BLaER1 treated with 17β-estradiol and CSF1 and Interleukin-3, amounts not matched to agents 10 nM and 100 nM (cell line): ENCODE measurements around the gene EPHX1.
A peak's percentile ranks its signal among the peaks of the same experiment; 100 is the strongest.

ENCODE experiments used
- H3K27ac ChIP-seq, 11 experiments: shearing (Covaris generic); formaldehyde crosslinking; 2 replicates each; pipeline ENCODE4 v1.8.1; 2022
- H3K27me3 ChIP-seq, 11 experiments: shearing (Covaris generic); formaldehyde crosslinking; 2 replicates each; pipeline ENCODE4 v1.8.1; 2022
- H3K36me3 ChIP-seq, 11 experiments: shearing (Covaris generic); formaldehyde crosslinking; 2 replicates each; pipeline ENCODE4 v1.8.1; 2022
- H3K4me1 ChIP-seq, 10 experiments: shearing (Covaris generic); formaldehyde crosslinking; 2 replicates each; pipeline ENCODE4 v1.8.1; 2022
- H3K4me2 ChIP-seq, 11 experiments: shearing (Covaris generic); formaldehyde crosslinking; 2 replicates each; pipeline ENCODE4 v1.8.1; 2022
- H3K4me3 ChIP-seq, 10 experiments: shearing (Covaris generic); formaldehyde crosslinking; 2 replicates each; pipeline ENCODE4 v1.8.1; 2022
- H3K9ac ChIP-seq, 11 experiments: shearing (Covaris generic); formaldehyde crosslinking; 2 replicates each; pipeline ENCODE4 v1.8.1; 2022
- H3K9me3 ChIP-seq, 11 experiments: shearing (Covaris generic); formaldehyde crosslinking; replicated peaks in 1 of 11; 2 replicates each; pipeline ENCODE4 v1.8.1; 2022
- H4K20me1 ChIP-seq, 11 experiments: shearing (Covaris generic); formaldehyde crosslinking; 2 replicates each; pipeline ENCODE4 v1.8.1; 2022
- Cebpa-rat ChIP-seq, 11 experiments: shearing (Covaris generic); IDR thresholded peaks; 2 replicates each; pipeline ENCODE4 v1.8.1; 2022

The EPHX1 gene

DNA sequence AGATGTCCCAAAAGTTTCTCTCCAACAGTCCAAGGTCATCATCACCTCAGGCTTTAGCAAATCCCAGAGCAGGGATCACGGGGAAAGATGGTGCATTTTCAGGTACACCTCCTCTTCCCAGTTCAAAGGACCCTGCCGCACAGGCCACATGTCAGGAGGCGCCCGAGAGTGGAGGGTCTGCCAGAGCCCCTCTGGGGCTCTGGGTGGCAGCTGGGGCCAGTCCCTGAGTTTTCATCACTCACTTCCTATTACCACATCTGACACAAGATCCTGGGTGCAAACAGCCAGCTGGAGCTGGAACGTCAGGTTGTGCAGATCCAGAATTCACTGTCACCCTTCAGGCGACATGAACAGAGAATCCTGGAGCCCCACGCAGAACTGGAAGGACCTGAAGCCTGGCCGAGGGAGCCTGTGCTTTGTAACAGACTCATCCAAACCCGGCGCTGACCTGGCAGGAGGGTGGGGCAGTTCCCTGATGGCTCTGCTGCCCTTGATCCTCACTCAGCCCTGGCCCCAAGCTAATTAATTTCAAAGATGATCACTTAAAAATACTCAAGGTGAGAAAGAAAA, 63.4 kb downstream of the EPHX1 start:
- peaks cover 0 to 60% (median 7%) of the 10 kb centered on the region in 11 experiments; a peak in 11 of 22 replicates for H4K20me1 ChIP-seq
- H3K27me3 ChIP-seq, result no peaks in the 10 kb centered on the region
- TF ChIP-seq Cebpa-rat (IDR thresholded peaks at IDR 0.05), result no peak
- H3K4me3 ChIP-seq, result no peak overlapping the region
- H3K4me1 ChIP-seq, result peaks cover 9 to 42% (median 34%) of the 10 kb centered on the region in 10 experiments
- H3K9me3 ChIP-seq, result no peaks in the 10 kb centered on the region
- H3K36me3 ChIP-seq, result peaks cover 66 to 93% (median 88%) of the 10 kb centered on the region in 11 experiments
- peak overlapping the region in 2 of 11 experiments; percentile 1 to 8; a peak in 3 of 22 replicates for H3K4me2 ChIP-seq
- no peak overlapping the region; a peak in 1 of 22 replicates for H3K9ac ChIP-seq
- peak overlapping the region in 5 of 11 experiments; percentile 6 to 38 (median 37); a peak in 3 of 22 replicates for H3K27ac ChIP-seq

DNA sequence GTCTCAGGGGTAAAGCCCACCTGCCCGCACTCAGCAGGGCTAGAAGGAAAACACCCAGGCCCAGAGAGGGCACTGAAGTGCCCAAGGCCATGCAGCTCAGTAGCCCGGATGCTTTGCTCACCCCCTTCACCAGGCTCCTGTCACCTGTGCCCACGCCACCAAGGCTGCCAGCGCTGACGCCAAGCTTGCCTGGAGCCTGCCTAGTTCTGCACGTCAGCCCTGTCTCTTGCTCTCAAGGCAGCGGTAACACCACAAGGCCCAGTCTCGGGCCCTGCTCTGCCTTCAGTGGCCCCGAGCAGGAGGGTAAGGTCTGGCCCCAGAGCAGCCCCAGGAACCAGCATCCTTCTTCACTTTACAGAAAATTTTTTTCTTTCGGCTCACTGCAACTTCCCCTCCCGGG, 64.5 kb downstream of the EPHX1 start:
- Histone ChIP-seq H3K27ac (peak overlapping the region in 2 of 11 experiments; percentile 36 to 37; a peak in 2 of 22 replicates), H4K20me1 (peaks cover 0 to 71% (median 13%) of the 10 kb centered on the region in 11 experiments; a peak in 13 of 22 replicates), H3K9ac (no peak overlapping the region), H3K36me3 (peaks cover 56 to 86% (median 77%) of the 10 kb centered on the region in 11 experiments), H3K4me2 (no peak overlapping the region), H3K27me3 (no peaks in the 10 kb centered on the region), H3K9me3 (no peaks in the 10 kb centered on the region), H3K4me3 (no peak overlapping the region), H3K4me1 (peaks cover 20 to 42% (median 35%) of the 10 kb centered on the region in 10 experiments)
- TF ChIP-seq Cebpa-rat (IDR thresholded peaks at IDR 0.05), result no peak

GRCh38 chr1:225875044-225875815, 65.3 kb downstream of the EPHX1 start:
- H3K36me3 ChIP-seq, result peaks cover 51 to 78% (median 69%) of the 10 kb centered on the region in 11 experiments
- H4K20me1 ChIP-seq, result peaks cover 0 to 79% (median 19%) of the 10 kb centered on the region in 11 experiments; a peak in 13 of 22 replicates
- peaks cover 28 to 46% (median 42%) of the 10 kb centered on the region in 10 experiments for H3K4me1 ChIP-seq
- H3K4me3 ChIP-seq, result no peak overlapping the region
- no peak overlapping the region for H3K4me2 ChIP-seq
- no peak for TF ChIP-seq Cebpa-rat (IDR thresholded peaks at IDR 0.05)
- H3K9me3 ChIP-seq, result no peaks in the 10 kb centered on the region
- no peak overlapping the region for H3K27ac ChIP-seq
- no peaks in the 10 kb centered on the region for H3K27me3 ChIP-seq
- no peak overlapping the region for H3K9ac ChIP-seq

- Histone ChIP-seq H3K4me2 (peak overlapping the region in 8 of 11 experiments; percentile 98 to 100 (median 100); a peak in 14 of 22 replicates), H3K27me3 (no peaks in the 10 kb centered on the region), H3K4me1 (peaks cover 40 to 61% (median 55%) of the 10 kb centered on the region in 10 experiments), H3K27ac (peak overlapping the region in 4 of 11 experiments; percentile 90 to 97 (median 94); a peak in 7 of 22 replicates), H4K20me1 (peaks cover 0 to 86% (median 24%) of the 10 kb centered on the region in 11 experiments; a peak in 15 of 22 replicates), H3K4me3 (no peak overlapping the region), H3K9ac (peak overlapping the region in 1 of 11 experiments; percentile 92; a peak in 1 of 22 replicates), H3K9me3 (no peaks in the 10 kb centered on the region), H3K36me3 (peaks cover 34 to 60% (median 52%) of the 10 kb centered on the region in 11 experiments)
- TF ChIP-seq Cebpa-rat (IDR thresholded peaks at IDR 0.05), result no peak
Observed at GRCh38 chr1:225876900-225877510, 67.1 kb downstream of the EPHX1 start.

DNA sequence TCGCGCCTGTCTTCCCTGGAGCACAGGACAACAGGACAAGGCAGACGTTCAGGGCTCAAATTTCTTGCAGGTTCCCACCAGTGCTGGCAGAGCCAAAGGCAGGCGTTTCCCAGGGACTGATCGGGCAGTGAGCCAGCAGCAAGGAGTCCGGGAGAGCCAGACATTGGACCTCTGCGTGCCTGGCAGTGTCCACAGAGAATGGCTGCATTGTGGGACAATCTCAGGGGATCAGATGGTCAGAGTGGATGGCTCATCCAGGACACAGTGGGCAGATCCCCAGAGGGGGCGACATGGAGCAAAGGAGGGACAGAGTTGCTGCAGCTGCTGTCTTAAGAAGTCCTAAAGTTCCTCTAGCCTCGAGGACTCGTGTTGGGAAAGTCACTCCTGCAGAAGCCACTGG, 67.7 kb downstream of the EPHX1 start:
- H3K36me3 ChIP-seq, result peaks cover 28 to 54% (median 47%) of the 10 kb centered on the region in 11 experiments
- H3K27ac ChIP-seq, result peak overlapping the region in 7 of 11 experiments; percentile 46 to 97 (median 90); a peak in 11 of 22 replicates
- H4K20me1 ChIP-seq, result peaks cover 0 to 86% (median 24%) of the 10 kb centered on the region in 11 experiments; a peak in 15 of 22 replicates
- H3K4me1 ChIP-seq, result peaks cover 40 to 62% (median 56%) of the 10 kb centered on the region in 10 experiments
- peak overlapping the region in 4 of 11 experiments; percentile 86 to 92 (median 92); a peak in 4 of 22 replicates for H3K9ac ChIP-seq
- H3K4me2 ChIP-seq, result peak overlapping the region; percentile 95 to 100 (median 99); a peak in 21 of 22 replicates
- peaks cover 0 to 2% (median under 1%) of the 10 kb centered on the region in 11 experiments; a peak in 10 of 22 replicates for H3K27me3 ChIP-seq
- no peaks in the 10 kb centered on the region for H3K9me3 ChIP-seq
- H3K4me3 ChIP-seq, result no peak overlapping the region
- no peak for TF ChIP-seq Cebpa-rat (IDR thresholded peaks at IDR 0.05)

GRCh38 chr1:225878282-225878681, 68.4 kb downstream of the EPHX1 start:
- Histone ChIP-seq H3K4me3 (peak overlapping the region in 1 of 10 experiments; percentile 89; a peak in 1 of 20 replicates), H3K4me2 (peak overlapping the region; percentile 95 to 100 (median 99)), H3K9ac (peak overlapping the region in 8 of 11 experiments; percentile 7 to 92 (median 88); a peak in 14 of 22 replicates), H3K4me1 (peaks cover 43 to 68% (median 61%) of the 10 kb centered on the region in 10 experiments), H4K20me1 (peaks cover 0 to 79% (median 24%) of the 10 kb centered on the region in 11 experiments; a peak in 15 of 22 replicates), H3K9me3 (no peaks in the 10 kb centered on the region), H3K27ac (peak overlapping the region in 9 of 11 experiments; percentile 25 to 97 (median 84); a peak in 16 of 22 replicates), H3K27me3 (peaks cover 0 to 9% (median 8%) of the 10 kb centered on the region in 11 experiments; a peak in 20 of 22 replicates), H3K36me3 (peaks cover 22 to 47% (median 40%) of the 10 kb centered on the region in 11 experiments)
- TF ChIP-seq Cebpa-rat (IDR thresholded peaks at IDR 0.05), result no peak

DNA sequence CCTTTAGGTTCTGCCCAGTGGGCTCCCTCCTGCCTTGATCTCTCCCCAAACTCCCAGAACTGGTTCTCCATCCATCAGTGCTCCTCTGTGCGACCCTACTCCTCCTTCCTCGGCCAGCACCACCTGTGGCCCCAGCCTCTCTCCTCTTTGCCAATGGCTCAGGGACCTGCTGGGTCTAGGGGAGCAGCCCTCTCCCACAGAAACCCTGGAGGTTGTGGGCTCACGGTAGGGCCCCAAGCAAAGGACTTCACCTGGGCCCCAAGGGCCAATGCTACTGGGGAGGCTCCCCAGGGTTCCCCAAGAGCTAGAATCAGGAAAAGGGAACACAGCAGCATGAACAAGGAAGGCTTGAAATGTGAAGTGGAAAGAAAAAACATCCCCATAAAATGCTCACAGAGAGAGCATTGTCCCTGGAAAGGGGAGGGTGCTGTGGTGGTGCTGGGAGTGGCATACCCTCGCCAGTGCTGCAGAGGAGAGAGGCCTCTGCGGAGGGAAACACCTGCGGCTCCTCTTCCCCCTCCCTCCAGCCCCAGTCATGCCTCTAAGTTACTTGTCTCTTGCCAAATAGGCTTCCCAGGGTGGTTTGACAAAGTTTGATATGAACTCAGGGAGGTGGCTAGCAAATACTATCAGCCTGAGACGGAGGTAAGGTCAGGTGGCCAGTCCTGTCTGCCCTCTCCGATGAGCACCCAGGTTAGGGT, 69.7 kb downstream of the EPHX1 start:
- H3K4me1 ChIP-seq, result peaks cover 49 to 67% (median 58%) of the 10 kb centered on the region in 10 experiments
- H3K4me2 ChIP-seq, result peak overlapping the region; percentile 95 to 100 (median 99)

More for the DNA sequence above, 69.7 kb downstream of the EPHX1 start:
- Histone ChIP-seq H3K27ac (peak overlapping the region in 10 of 11 experiments; percentile 16 to 97 (median 84); a peak in 18 of 22 replicates), H3K36me3 (peaks cover 9 to 33% (median 26%) of the 10 kb centered on the region in 11 experiments; a peak in 20 of 22 replicates), H4K20me1 (peaks cover 0 to 66% (median 24%) of the 10 kb centered on the region in 11 experiments; a peak in 15 of 22 replicates), H3K9ac (peak overlapping the region; percentile 47 to 96 (median 91); a peak in 20 of 22 replicates), H3K9me3 (no peaks in the 10 kb centered on the region), H3K27me3 (peaks cover 7 to 23% (median 19%) of the 10 kb centered on the region in 11 experiments), H3K4me3 (peak overlapping the region; percentile 89 to 100 (median 98); a peak in 17 of 20 replicates)
- peak in 4 of 11 experiments; percentile 29 to 74 (median 52); a peak in 3 of 22 replicates for TF ChIP-seq Cebpa-rat (IDR thresholded peaks at IDR 0.05)
